Gastroesophageal sphincter (tissue), 4 donors: ENCODE data around the gene REC114. TPM values are rescaled to one million over a fixed set of nuclear protein-coding genes. Genes with fewer than 3 reads are reported as not detected.

Experiments used
- ATAC-seq: fragments of 150-250 bp; one replicate; pipeline ENCODE4 v1.9.1; 2016; ENCODE audit warnings: mild to moderate bottlenecking, moderate library complexity
- H3K27ac ChIP-seq, 4 donors: fragments of 200-600 bp; sonication (generic) in 3 of 4; 1 replicate in 3 of 4; 2 replicates in 1 of 4; pipeline ENCODE4 v1.5.1; 2016 to 2019
- H3K27me3 ChIP-seq: fragments of 200-600 bp; sonication (generic); one replicate; pipeline ENCODE4 v1.5.1; 2019
- H3K36me3 ChIP-seq, 2 donors: fragments of 200-600 bp; sonication (generic); one replicate each; pipeline ENCODE4 v1.5.1; 2019; ENCODE audit warnings: control low read depth in 1 of 2
- H3K4me1 ChIP-seq, 3 donors: fragments of 200-600 bp; sonication (generic); 1 replicate in 2 of 3; 2 replicates in 1 of 3; pipeline ENCODE4 v1.5.1; 2016 to 2019; ENCODE audit warnings: control low read depth in 2 of 3
- H3K4me3 ChIP-seq, 2 donors: fragments of 200-600 bp; sonication (generic); one replicate each; pipeline ENCODE4 v1.5.1; 2019; ENCODE audit warnings: mild to moderate bottlenecking in 1 of 2, moderate library complexity in 1 of 2
- H3K9me3 ChIP-seq, 3 donors: fragments of 200-600 bp; sonication (generic); one replicate each; pipeline ENCODE4 v1.5.1; 2017 to 2019; ENCODE audit warnings: control low read depth in 2 of 3
- CTCF ChIP-seq, 4 experiments: fragments of 200-600 bp in 2 of 4; fragments of 450-650 bp in 2 of 4; sonication (generic) in 1 of 4; IDR thresholded peaks; one replicate each; pipeline ENCODE4 v1.5.1; 2017 to 2019; ENCODE audit warnings: antibody characterized with exemption in 4 of 4, mild to moderate bottlenecking in 2 of 4, moderate library complexity in 2 of 4
- EP300 ChIP-seq: sonication (generic); formaldehyde crosslinking; IDR thresholded peaks from one replicate; pipeline ENCODE4 v1.6.1; 2017; ENCODE audit warnings: antibody characterized with exemption, mild to moderate bottlenecking
- POLR2A ChIP-seq, 2 donors: fragments of 450-650 bp; IDR thresholded peaks; one replicate each; pipeline ENCODE4 v1.6.1; 2017; ENCODE audit warnings: antibody characterized with exemption in 2 of 2, mild to moderate bottlenecking in 2 of 2, moderate library complexity in 1 of 2
- POLR2AphosphoS5 ChIP-seq: sonication (generic); formaldehyde crosslinking; IDR thresholded peaks from one replicate; pipeline ENCODE4 v1.6.1; 2017; ENCODE audit warnings: antibody characterized with exemption
- WGBS, 2 donors: methylation state at CpG; one replicate each; pipeline ENCODE4 v1.1.5; 2018; ENCODE audit warnings: low coverage in 1 of 2; 5-methylcytosine and 5-hydroxymethylcytosine counted together
- total RNA-seq, 4 donors: library from RNA; depleted of rRNA; stranded (reverse); fragments of >200 nt; gene quantifications; one replicate each; pipeline ENCODE4 v1.1.0, GENCODE V29; 2016

The REC114 gene
- total RNA-seq, 4 donors from 2014 or later = not detected

GRCh38 chr15:73570355-73571032, 127.5 kb downstream of the REC114 start:
- H3K4me3 ChIP-seq = no peak overlapping the region
- H3K36me3 ChIP-seq = peaks cover 0 to 90% of the 10 kb centered on the region in 2 donors
- 90% methylated on average over 2 to 5 of the region's 7 CpGs for WGBS, 2 donors
- peak overlapping the region in 2 of 4 donors; percentile 1 to 41 for H3K27ac ChIP-seq
- peaks cover 0 to 60% (median 5%) of the 10 kb centered on the region in 3 donors for H3K4me1 ChIP-seq
- TF ChIP-seq POLR2A (IDR thresholded peaks at IDR 0.05) = no peak
- TF ChIP-seq POLR2AphosphoS5 = no peak
- TF ChIP-seq EP300 = no peak
- no peak for TF ChIP-seq CTCF (IDR thresholded peaks at IDR 0.05)
- H3K9me3 ChIP-seq = no peaks in the 10 kb centered on the region
- no peaks in the 10 kb centered on the region for H3K27me3 ChIP-seq
- no peak for ATAC-seq

GRCh38 chr15:73571346-73571745, 128.4 kb downstream of the REC114 start:
- Histone ChIP-seq H3K9me3 (no peaks in the 10 kb centered on the region), H3K36me3 (peaks cover 0 to 92% of the 10 kb centered on the region in 2 donors), H3K4me1 (peaks cover 2 to 62% (median 5%) of the 10 kb centered on the region in 3 donors), H3K4me3 (no peak overlapping the region), H3K27me3 (no peaks in the 10 kb centered on the region), H3K27ac (peak overlapping the region in 3 of 4 donors; percentile 1 to 41 (median 5))
- ATAC-seq = no peak
- no peak for TF ChIP-seq EP300
- no peak for TF ChIP-seq POLR2AphosphoS5
- no peak for TF ChIP-seq CTCF (IDR thresholded peaks at IDR 0.05)
- TF ChIP-seq POLR2A (IDR thresholded peaks at IDR 0.05) = no peak
- WGBS, 2 donors = 41 to 65% methylated on average over 2 to 5 of the region's 5 CpGs

GRCh38 chr15:73572296-73572695, 129.3 kb downstream of the REC114 start:
- H3K4me3 ChIP-seq = no peak overlapping the region
- no peaks in the 10 kb centered on the region for H3K27me3 ChIP-seq
- peaks cover 3 to 61% (median 5%) of the 10 kb centered on the region in 3 donors for H3K4me1 ChIP-seq
- TF ChIP-seq EP300 = no peak
- no peak for TF ChIP-seq POLR2AphosphoS5
- no peak for TF ChIP-seq CTCF (IDR thresholded peaks at IDR 0.05)
- no peak for TF ChIP-seq POLR2A (IDR thresholded peaks at IDR 0.05)
- peaks cover 0 to 93% of the 10 kb centered on the region in 2 donors for H3K36me3 ChIP-seq
- peak overlapping the region in 3 of 4 donors; percentile 26 to 66 (median 33) for H3K27ac ChIP-seq
- 60 to 87% methylated on average over 5 of the region's 5 CpGs for WGBS, 2 donors
- H3K9me3 ChIP-seq = no peaks in the 10 kb centered on the region
- ATAC-seq = no peak

GRCh38 chr15:73573037-73573436, 130.1 kb downstream of the REC114 start:
- no peak overlapping the region for H3K4me3 ChIP-seq
- no peaks in the 10 kb centered on the region for H3K27me3 ChIP-seq
- peaks cover 3 to 61% (median 5%) of the 10 kb centered on the region in 3 donors for H3K4me1 ChIP-seq
- no peak for ATAC-seq
- TF ChIP-seq CTCF (IDR thresholded peaks at IDR 0.05) (no peak), EP300 (no peak), POLR2A (IDR thresholded peaks at IDR 0.05) (no peak), POLR2AphosphoS5 (no peak)
- H3K9me3 ChIP-seq = no peaks in the 10 kb centered on the region
- peaks cover 0 to 92% of the 10 kb centered on the region in 2 donors for H3K36me3 ChIP-seq
- 40 to 57% methylated on average over 1 of the region's 1 CpG for WGBS, 2 donors
- peak overlapping the region; percentile 48 to 66 (median 58) for H3K27ac ChIP-seq

- peaks cover 0 to 92% of the 10 kb centered on the region in 2 donors for H3K36me3 ChIP-seq
- TF ChIP-seq POLR2AphosphoS5 (no peak), POLR2A (IDR thresholded peaks at IDR 0.05) (no peak), EP300 (no peak), CTCF (IDR thresholded peaks at IDR 0.05) (no peak)
These were observed 130.6 kb downstream of the REC114 start for GRCh38 chr15:73573572-73573971.

More at GRCh38 chr15:73573572-73573971, 130.6 kb downstream of the REC114 start:
- Histone ChIP-seq H3K27ac (peak overlapping the region; percentile 48 to 66 (median 58)), H3K9me3 (no peaks in the 10 kb centered on the region), H3K27me3 (no peaks in the 10 kb centered on the region), H3K4me3 (no peak overlapping the region), H3K4me1 (peaks cover 3 to 59% (median 5%) of the 10 kb centered on the region in 3 donors)
- peak; percentile 74 for ATAC-seq
- 33 to 67% methylated on average over 1 to 3 of the region's 9 CpGs for WGBS, 2 donors
